Neural cell (in vitro differentiated cells): ENCODE results near the gene AASDH. TPM values are rescaled to one million over a fixed set of nuclear protein-coding genes. Genes with fewer than 3 reads are reported as not detected.

Experiments used
- H2AFZ ChIP-seq: fragments of 200-600, 300-800 bp; sonication (generic), shearing (Covaris generic); 2 replicates; pipeline ENCODE4 v1.6.0; 2014; ENCODE audit warnings: low read depth, mild to moderate bottlenecking, antibody characterized with exemption, low read length, moderate library complexity
- H3F3A ChIP-seq: fragments of 200-600 bp; shearing (Covaris generic); 2 replicates; pipeline ENCODE4 v1.6.1; 2016; ENCODE audit warnings: mild to moderate bottlenecking, moderate library complexity, mixed read lengths, antibody characterized with exemption, low read length; ENCODE audit not compliant: insufficient read depth, poor library complexity, severe bottlenecking
- H3K27ac ChIP-seq: fragments of 200-600, 300-800 bp; sonication (generic), shearing (Covaris generic); 2 replicates; pipeline ENCODE4 v1.5.1; 2014; ENCODE audit warnings: mild to moderate bottlenecking, low read length, moderate library complexity
- H3K27me3 ChIP-seq: fragments of 300-800, 200-600 bp; sonication (generic), shearing (Covaris generic); 2 replicates; pipeline ENCODE4 v1.6.0; 2014; ENCODE audit warnings: mild to moderate bottlenecking, low read depth, low read length, moderate library complexity; ENCODE audit not compliant: insufficient read depth
- H3K36me3 ChIP-seq: fragments of 300-800, 200-600 bp; sonication (generic), shearing (Covaris generic); 2 replicates; pipeline ENCODE4 v1.5.1; 2014; ENCODE audit warnings: mild to moderate bottlenecking, antibody characterized with exemption, low read length, moderate library complexity; ENCODE audit not compliant: insufficient read depth
- H3K4me2 ChIP-seq: fragments of 300-800, 200-600 bp; sonication (generic), shearing (Covaris generic); 2 replicates; pipeline ENCODE4 v1.6.0; 2014; ENCODE audit warnings: mild to moderate bottlenecking, low read length
- H3K4me3 ChIP-seq: fragments of 300-800, 200-600 bp; sonication (generic), shearing (Covaris generic); 2 replicates; pipeline ENCODE4 v1.5.1; 2014; ENCODE audit warnings: mild to moderate bottlenecking, low read length, moderate library complexity
- H3K79me2 ChIP-seq: fragments of 200-600 bp; shearing (Covaris generic); replicated peaks from 2 replicates; pipeline ENCODE4 v1.6.0; 2014; ENCODE audit warnings: mild to moderate bottlenecking, low read length, moderate library complexity; ENCODE audit not compliant: insufficient read depth
- H3K9ac ChIP-seq: fragments of 300-800, 200-600 bp; sonication (generic), shearing (Covaris generic); 2 replicates; pipeline ENCODE4 v1.6.1; 2016; ENCODE audit warnings: mild to moderate bottlenecking, low read length, mixed read lengths
- H3K9me2 ChIP-seq: fragments of 200-600 bp; shearing (Covaris generic); 2 replicates; pipeline ENCODE4 v1.6.1; 2016; ENCODE audit warnings: mild to moderate bottlenecking, low read length, mixed read lengths; ENCODE audit not compliant: insufficient read depth
- H3K9me3 ChIP-seq: fragments of 200-600, 300-800 bp; sonication (generic), shearing (Covaris generic); 2 replicates; pipeline ENCODE4 v1.6.1; 2016; ENCODE audit warnings: mild to moderate bottlenecking, mixed run types, low read length, moderate library complexity, mixed read lengths
- H4K20me1 ChIP-seq: fragments of 200-600 bp; shearing (Covaris generic); 2 replicates; pipeline ENCODE4 v1.6.1; 2016; ENCODE audit warnings: mild to moderate bottlenecking, mixed run types; ENCODE audit not compliant: insufficient read depth
- CTCF ChIP-seq: fragments of 450-650 bp; IDR thresholded peaks from 2 replicates; pipeline ENCODE4 v1.5.1; 2014; ENCODE audit warnings: antibody characterized with exemption, mild to moderate bottlenecking, moderate library complexity; ENCODE audit not compliant: poor library complexity, severe bottlenecking
- EP300 ChIP-seq: fragments of 450-650 bp; conservative IDR thresholded peaks from 2 replicates; pipeline ENCODE4 v1.6.1; 2014; ENCODE audit warnings: antibody characterized with exemption, mild to moderate bottlenecking, moderate library complexity; ENCODE audit not compliant: poor library complexity, severe bottlenecking
- EZH2 ChIP-seq: fragments of 200-600, 300-800 bp; shearing (Covaris generic), sonication (generic); IDR thresholded peaks from 2 replicates; pipeline ENCODE4 v1.6.1; 2014; ENCODE audit warnings: antibody characterized with exemption, low read length, borderline replicate concordance, mild to moderate bottlenecking; ENCODE audit not compliant: insufficient read depth, poor library complexity, severe bottlenecking
- MXI1 ChIP-seq: fragments of 450-650 bp; conservative IDR thresholded peaks from 2 replicates; pipeline ENCODE4 v1.6.1; 2014; ENCODE audit warnings: antibody characterized with exemption, mild to moderate bottlenecking; ENCODE audit not compliant: poor library complexity, severe bottlenecking
- POLR2AphosphoS5 ChIP-seq: IDR thresholded peaks from 2 replicates; pipeline ENCODE4 v1.6.1; 2012
- RAD21 ChIP-seq: fragments of 450-650 bp; conservative IDR thresholded peaks from 2 replicates; pipeline ENCODE4 v1.6.1; 2014; ENCODE audit warnings: antibody characterized with exemption, mild to moderate bottlenecking, moderate library complexity
- REST ChIP-seq: IDR thresholded peaks from 2 replicates; pipeline ENCODE4 v1.6.1; 2012; ENCODE audit warnings: borderline replicate concordance
- SMC3 ChIP-seq: fragments of 450-650 bp; conservative IDR thresholded peaks from 2 replicates; pipeline ENCODE4 v1.6.1; 2014; ENCODE audit warnings: antibody characterized with exemption, mild to moderate bottlenecking, moderate library complexity; ENCODE audit not compliant: poor library complexity
- TAF1 ChIP-seq: IDR thresholded peaks from 2 replicates; pipeline ENCODE4 v1.6.1; 2012; ENCODE audit warnings: low read depth
- polyA plus RNA-seq: library from polyadenylated mRNA; depleted of rRNA; stranded (reverse); fragments of >200 nt; gene quantifications from 2 replicates; pipeline ENCODE4 v1.2.3, GENCODE V29; 2014

AASDH gene
- polyA plus RNA-seq, 1 donor from 2014 or later: 21.8 TPM

- H3K79me2 ChIP-seq: no peaks in the 10 kb centered on the region
- H3K27me3 ChIP-seq: no peaks in the 10 kb centered on the region
- no peak overlapping the region for H3K9ac ChIP-seq
- TF ChIP-seq EP300 (no peak), CTCF (no peak), MXI1 (no peak), POLR2AphosphoS5 (no peak), EZH2 (no peak), TAF1 (no peak), SMC3 (no peak), REST (no peak), RAD21 (no peak)
- H4K20me1 ChIP-seq: no peaks in the 10 kb centered on the region
- no peaks in the 10 kb centered on the region for H3K36me3 ChIP-seq
- no peak overlapping the region for H3K4me3 ChIP-seq
- no peaks in the 10 kb centered on the region for H3K9me2 ChIP-seq
- no peaks in the 10 kb centered on the region for H3K9me3 ChIP-seq
- no peaks in the 10 kb centered on the region for H3F3A ChIP-seq
- H2AFZ ChIP-seq: no peak overlapping the region
- H3K4me2 ChIP-seq: no peak overlapping the region
- H3K27ac ChIP-seq: no peak overlapping the region
Measured at GRCh38 chr4:56360071-56360470, 27.2 kb downstream of the AASDH start.

- Histone ChIP-seq H4K20me1 (no peaks in the 10 kb centered on the region), H3F3A (no peaks in the 10 kb centered on the region), H3K9me3 (no peaks in the 10 kb centered on the region), H3K9me2 (no peaks in the 10 kb centered on the region), H3K36me3 (no peaks in the 10 kb centered on the region), H3K4me2 (no peak overlapping the region), H2AFZ (no peak overlapping the region), H3K27ac (no peak overlapping the region), H3K9ac (no peak overlapping the region), H3K27me3 (no peaks in the 10 kb centered on the region), H3K4me3 (no peak overlapping the region), H3K79me2 (no peaks in the 10 kb centered on the region)
- TF ChIP-seq SMC3: no peak
- no peak for TF ChIP-seq MXI1
Measured at GRCh38 chr4:56356650-56357049, 30.6 kb downstream of the AASDH start.

GRCh38 chr4:56348576-56348975, 38.7 kb downstream of the AASDH start:
- Histone ChIP-seq H3K4me3 (no peak overlapping the region), H3K36me3 (no peaks in the 10 kb centered on the region), H3K27ac (no peak overlapping the region), H3K79me2 (no peaks in the 10 kb centered on the region), H3K27me3 (no peaks in the 10 kb centered on the region), H3K9me3 (no peaks in the 10 kb centered on the region), H3K9me2 (no peaks in the 10 kb centered on the region), H2AFZ (no peak overlapping the region), H3K9ac (no peak overlapping the region), H3K4me2 (no peak overlapping the region), H3F3A (peaks cover 3% of the 10 kb centered on the region), H4K20me1 (no peaks in the 10 kb centered on the region)
- no peak for TF ChIP-seq SMC3
- TF ChIP-seq EZH2: no peak
